Measurements from ENCODE around the gene FTSJ1.
A peak's percentile ranks its signal among the peaks of the same experiment; 100 is the strongest.

The FTSJ1 gene

GRCh38 chrX:48491809-48492208 is 15.8 kb downstream of the FTSJ1 start:
- Histone ChIP-seq H3K79me2 (ENCODE audit: insufficient read depth, low read length) (no peaks in the 10 kb centered on the region), H3K27me3 (ENCODE audit: insufficient read depth, low read length, poor library complexity, severe bottlenecking) (no peaks in the 10 kb centered on the region), H3K9ac (ENCODE audit: low read depth, low read length, poor library complexity, severe bottlenecking) (no peak overlapping the region), H3K36me3 (ENCODE audit: insufficient read depth, low read length) (no peaks in the 10 kb centered on the region), H3K4me2 (ENCODE audit: low read depth, low read length, poor library complexity, severe bottlenecking) (no peak overlapping the region), H3K9me3 (ENCODE audit: insufficient read depth, low read depth, low read length) (no peaks in the 10 kb centered on the region), H2AFZ (ENCODE audit: low read length) (no peak overlapping the region), H3K4me1 (ENCODE audit: insufficient read depth, low read length, poor library complexity, severe bottlenecking) (no peaks in the 10 kb centered on the region), H3K9me2 (replicated peaks; ENCODE audit: low read depth, low read length) (no peaks in the 10 kb centered on the region), H3K4me3 (ENCODE audit: low read length, poor library complexity, severe bottlenecking) (no peak overlapping the region), H4K20me1 (ENCODE audit: insufficient read depth, low read length, poor library complexity, severe bottlenecking) (no peaks in the 10 kb centered on the region), H3F3A (ENCODE audit: low read depth) (no peaks in the 10 kb centered on the region)
- TF ChIP-seq CTCF (conservative IDR thresholded peaks at IDR 0.05; ENCODE audit: low read length) (no peak), EZH2phosphoT487 (IDR thresholded peaks at IDR 0.05; ENCODE audit: borderline replicate concordance) (no peak)

DNA sequence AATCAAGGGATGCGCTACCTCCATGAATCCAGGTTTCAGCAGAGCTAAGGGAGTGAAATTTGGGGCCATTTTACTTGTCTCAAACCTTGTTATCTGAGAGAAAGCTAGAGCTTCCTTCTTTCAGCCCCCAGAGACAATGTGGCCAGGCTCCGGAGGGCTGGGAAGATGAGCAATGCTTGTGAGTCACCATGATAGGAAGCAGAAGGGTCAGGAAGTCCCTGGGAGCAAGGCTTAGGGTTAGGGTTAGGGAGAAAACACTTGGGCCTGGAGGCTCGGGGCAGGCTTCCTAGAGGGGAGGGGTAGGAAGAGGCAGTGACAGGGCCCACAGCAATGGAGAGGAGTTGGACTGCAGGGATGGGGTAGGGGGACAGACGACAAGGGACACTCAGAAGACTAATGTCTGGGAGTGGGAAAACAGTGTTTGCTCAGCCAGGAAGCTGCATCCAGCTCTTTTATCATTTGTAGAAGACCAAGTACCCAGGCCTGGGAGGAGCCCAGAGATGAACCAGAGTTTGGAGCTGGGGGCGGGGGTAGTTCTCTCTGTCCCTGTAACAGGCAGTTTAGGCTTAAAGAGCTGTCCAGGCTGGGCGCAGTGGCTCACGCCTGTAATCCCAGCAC is 16.4 kb downstream of the FTSJ1 start:
- H3K36me3 ChIP-seq (ENCODE audit: insufficient read depth, low read length), result no peaks in the 10 kb centered on the region
- no peak overlapping the region for H3K9ac ChIP-seq (ENCODE audit: low read depth, low read length, poor library complexity, severe bottlenecking)
- H3K9me3 ChIP-seq (ENCODE audit: insufficient read depth, low read depth, low read length), result no peaks in the 10 kb centered on the region
- no peak overlapping the region for H3K4me2 ChIP-seq (ENCODE audit: low read depth, low read length, poor library complexity, severe bottlenecking)
- TF ChIP-seq EZH2phosphoT487 (IDR thresholded peaks at IDR 0.05; ENCODE audit: borderline replicate concordance), result no peak
- no peak for TF ChIP-seq CTCF (conservative IDR thresholded peaks at IDR 0.05; ENCODE audit: low read length)
- no peaks in the 10 kb centered on the region for H3K79me2 ChIP-seq (ENCODE audit: insufficient read depth, low read length)
- no peak overlapping the region for H2AFZ ChIP-seq (ENCODE audit: low read length)
- no peaks in the 10 kb centered on the region for H3F3A ChIP-seq (ENCODE audit: low read depth)
- no peaks in the 10 kb centered on the region for H3K9me2 ChIP-seq (replicated peaks; ENCODE audit: low read depth, low read length)
- H3K27me3 ChIP-seq (ENCODE audit: insufficient read depth, low read length, poor library complexity, severe bottlenecking), result no peaks in the 10 kb centered on the region
- H3K4me1 ChIP-seq (ENCODE audit: insufficient read depth, low read length, poor library complexity, severe bottlenecking), result no peaks in the 10 kb centered on the region
- H3K4me3 ChIP-seq (ENCODE audit: low read length, poor library complexity, severe bottlenecking), result no peak overlapping the region
- H4K20me1 ChIP-seq (ENCODE audit: insufficient read depth, low read length, poor library complexity, severe bottlenecking), result no peaks in the 10 kb centered on the region

DNA sequence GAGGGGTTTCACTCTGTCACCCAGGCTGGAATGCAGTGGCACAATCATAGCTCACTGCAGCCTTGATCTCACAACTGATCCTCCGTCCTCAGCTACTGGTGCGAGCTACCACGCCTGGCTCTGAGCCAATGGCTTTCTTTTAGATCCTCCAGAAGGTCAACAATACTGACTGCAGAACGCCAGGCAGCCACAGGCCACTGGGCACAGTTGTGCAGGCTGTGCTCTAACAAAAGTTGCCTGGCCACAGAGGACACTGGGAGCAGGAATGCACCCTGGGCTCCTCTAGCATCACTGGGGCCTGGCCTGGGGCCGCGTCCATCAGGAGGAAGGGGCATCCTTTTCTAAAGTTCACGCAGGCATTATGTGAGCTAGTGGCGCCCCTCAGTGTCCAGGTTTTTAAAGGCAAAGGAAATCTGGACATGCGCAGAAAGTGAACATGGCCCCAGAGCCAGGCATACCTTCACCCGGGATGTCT is 17.9 kb downstream of the FTSJ1 start:
- Histone ChIP-seq H3K27me3 (ENCODE audit: insufficient read depth, low read length, poor library complexity, severe bottlenecking) (no peaks in the 10 kb centered on the region), H3K36me3 (ENCODE audit: insufficient read depth, low read length) (no peaks in the 10 kb centered on the region), H3K4me2 (ENCODE audit: low read depth, low read length, poor library complexity, severe bottlenecking) (no peak overlapping the region), H3K4me1 (ENCODE audit: insufficient read depth, low read length, poor library complexity, severe bottlenecking) (no peaks in the 10 kb centered on the region), H3K79me2 (ENCODE audit: insufficient read depth, low read length) (no peaks in the 10 kb centered on the region), H3F3A (ENCODE audit: low read depth) (no peaks in the 10 kb centered on the region), H4K20me1 (ENCODE audit: insufficient read depth, low read length, poor library complexity, severe bottlenecking) (no peaks in the 10 kb centered on the region), H3K9me3 (ENCODE audit: insufficient read depth, low read depth, low read length) (no peaks in the 10 kb centered on the region), H3K4me3 (ENCODE audit: low read length, poor library complexity, severe bottlenecking) (no peak overlapping the region), H3K9me2 (replicated peaks; ENCODE audit: low read depth, low read length) (no peaks in the 10 kb centered on the region), H2AFZ (ENCODE audit: low read length) (no peak overlapping the region), H3K9ac (ENCODE audit: low read depth, low read length, poor library complexity, severe bottlenecking) (no peak overlapping the region)
- TF ChIP-seq EZH2phosphoT487 (IDR thresholded peaks at IDR 0.05; ENCODE audit: borderline replicate concordance) (no peak), CTCF (conservative IDR thresholded peaks at IDR 0.05; ENCODE audit: low read length) (peak; percentile 35)
